GM18951 (cell line): ENCODE results near the gene YAF2.
"Not testable (repeated sequence)": the region's sequence is repeated elsewhere in the genome, so short reads cannot be mapped to it uniquely, and the experiment has no call there.

ENCODE experiments used
- POLR2A ChIP-seq: IDR thresholded peaks from 4 replicates; pipeline ENCODE4 v1.6.1; 2011; ENCODE audit warnings: mild to moderate bottlenecking; ENCODE audit not compliant: insufficient read length, insufficient read depth; ENCODE audit errors: extremely low read depth
- in situ Hi-C: fragments of 300-500 bp; cut with MboI; formaldehyde crosslinking; loops from one replicate; pipeline ENCODE4 v1.12.0; 2022; ENCODE audit warnings: low sequenced_read_pairs, mixed read lengths, inconsistent platforms; ENCODE audit not compliant: unreplicated experiment

YAF2 gene

GRCh38 chr12:42236017-42236416 lies 2.0 kb downstream of the YAF2 start:
- in situ Hi-C loops: no loop called here

GRCh38 chr12:42235426-42235825 lies 2.6 kb downstream of the YAF2 start:
- TF ChIP-seq POLR2A: no peak

More at GRCh38 chr12:42236017-42236416, 2.0 kb downstream of the YAF2 start:
- TF ChIP-seq POLR2A: no peak

GRCh38 chr12:42234970-42235369 lies 3.1 kb downstream of the YAF2 start:
- in situ Hi-C loops: no loop called here
- TF ChIP-seq POLR2A: no peak

More at GRCh38 chr12:42235426-42235825, 2.6 kb downstream of the YAF2 start:
- in situ Hi-C loops: no loop called here

- in situ Hi-C loops: not testable (repeated sequence)
Observed at GRCh38 chr12:42227525-42227924, 10.5 kb downstream of the YAF2 start.

GRCh38 chr12:42224501-42224900 lies 13.5 kb downstream of the YAF2 start:
- in situ Hi-C loops: not testable (repeated sequence)

GRCh38 chr12:42222724-42223123 lies 15.3 kb downstream of the YAF2 start:
- TF ChIP-seq POLR2A: no peak
- in situ Hi-C loops: no loop called here

GRCh38 chr12:42221726-42222125 lies 16.3 kb downstream of the YAF2 start:
- in situ Hi-C loops: no loop called here
- TF ChIP-seq POLR2A: no peak

GRCh38 chr12:42217656-42218055 lies 20.4 kb downstream of the YAF2 start:
- in situ Hi-C loops: no loop called here
- no peak for TF ChIP-seq POLR2A

GRCh38 chr12:42216737-42217136 lies 21.3 kb downstream of the YAF2 start:
- TF ChIP-seq POLR2A: no peak
- in situ Hi-C loops: no loop called here

- in situ Hi-C loops: not testable (repeated sequence)
Observed at GRCh38 chr12:42215759-42216158, 22.3 kb downstream of the YAF2 start.

- no peak for TF ChIP-seq POLR2A
- in situ Hi-C loops: no loop called here
Observed at GRCh38 chr12:42213954-42214426, 24.1 kb downstream of the YAF2 start.

- in situ Hi-C loops: no loop called here
Observed at GRCh38 chr12:42213023-42213422, 25.0 kb downstream of the YAF2 start.

GRCh38 chr12:42208574-42208973 lies 29.5 kb downstream of the YAF2 start:
- in situ Hi-C loops: no loop called here
- TF ChIP-seq POLR2A: no peak

More at GRCh38 chr12:42213023-42213422, 25.0 kb downstream of the YAF2 start:
- TF ChIP-seq POLR2A: no peak

- no peak for TF ChIP-seq POLR2A
- in situ Hi-C loops: no loop called here
Observed at GRCh38 chr12:42204819-42205218, 33.2 kb downstream of the YAF2 start.

GRCh38 chr12:42204362-42204761 lies 33.7 kb downstream of the YAF2 start:
- in situ Hi-C loops: no loop called here
- TF ChIP-seq POLR2A: no peak
